HCT116 (cell line): Measurements from ENCODE around the gene EWSR1. TPM values are rescaled to one million over a fixed set of nuclear protein-coding genes. Genes with fewer than 3 reads are reported as not detected.

ENCODE experiments used
- ATAC-seq: fragments of 200-7000 bp; cut with Tn5 transposase; 2 replicates; pipeline ENCODE4 v1.9.1; 2020; ENCODE audit warnings: mild to moderate bottlenecking, moderate library complexity
- BruUV-seq: library from RNA; stranded (reverse); fragments of 400-500 nt; replicated peaks from 2 replicates; lab custom pipeline; 2021; lab: Mats Ljungman, UMichigan
- CTCF ChIA-PET: fragments of 300-600 bp; sonication (Branson Sonifier 250); formaldehyde crosslinking; loops from one replicate; lab custom pipeline; 2021; ENCODE audit warnings: antibody characterized with exemption; lab: Charles Lee
- POLR2A ChIA-PET: fragments of 300-600, 350-600 bp; sonication (Branson Sonifier 250); formaldehyde crosslinking; loops from one replicate; lab custom pipeline; 2021; ENCODE audit warnings: antibody characterized with exemption; lab: Charles Lee
- RAD21 ChIA-PET, 2 experiments: fragments of 300-600 bp; sonication (Branson Sonifier 250); formaldehyde crosslinking; loops; one replicate each; lab custom pipeline; 2023; ENCODE audit warnings: low total read pairs in 2 of 2; ENCODE audit not compliant: uncharacterized antibody in 2 of 2, unreplicated experiment in 2 of 2, low non-redundant PET in 1 of 2; lab: Charles Lee
- DNase-seq: peaks from one replicate; pipeline ENCODE4 v3.0.0-alpha.2; 2010; ENCODE audit warnings: low read depth, low spot score
- H2AFZ ChIP-seq: fragments of 200-600 bp; shearing (Covaris generic), sonication (generic); 2 replicates; pipeline ENCODE4 v1.6.1; 2017; ENCODE audit warnings: low read depth, mixed run types, mixed read lengths, antibody characterized with exemption, low read length; ENCODE audit not compliant: poor library complexity, severe bottlenecking
- H3K27ac ChIP-seq: 2 replicates; pipeline ENCODE4 v1.5.1; 2012; ENCODE audit warnings: low read depth, low read length
- H3K27me3 ChIP-seq: fragments of 200-600 bp; sonication (generic); 2 replicates; pipeline ENCODE4 v1.6.1; 2016; ENCODE audit warnings: mixed run types, low read length, mixed read lengths; ENCODE audit not compliant: insufficient read depth
- H3K36me3 ChIP-seq, 2 experiments: fragments of 200-500 bp in 1 of 2; fragments of 200-600 bp in 1 of 2; sonication (Bioruptor generic) in 1 of 2; sonication (generic) in 1 of 2; 2 replicates each; pipeline versions ENCODE4 v1.5.1 to v1.6.1; 2014 to 2016; ENCODE audit warnings: low read length in 2 of 2, inconsistent platforms in 1 of 2, mixed read lengths in 1 of 2, mixed run types in 1 of 2; ENCODE audit not compliant: insufficient read depth in 2 of 2, control insufficient read depth in 1 of 2
- H3K4me1 ChIP-seq, 2 experiments: fragments of 200-600 bp in 1 of 2; sonication (generic) in 1 of 2; 2 replicates each; pipeline versions ENCODE4 v1.5.1 to v1.6.1; 2012 to 2017; ENCODE audit warnings: low read length in 2 of 2, inconsistent platforms in 1 of 2, mild to moderate bottlenecking in 1 of 2, mixed read lengths in 1 of 2, mixed run types in 1 of 2, moderate library complexity in 1 of 2; ENCODE audit not compliant: insufficient read depth in 2 of 2, control insufficient read depth in 1 of 2
- H3K4me2 ChIP-seq: fragments of 200-600 bp; sonication (generic); 2 replicates; pipeline ENCODE4 v1.6.1; 2017; ENCODE audit warnings: mixed run types, low read length, mixed read lengths
- H3K4me3 ChIP-seq, 2 experiments: fragments of 200-600 bp in 1 of 2; sonication (generic) in 1 of 2; replicated peaks in 1 of 2; 2 replicates each; pipeline ENCODE4 v1.5.1; 2011 to 2016; ENCODE audit warnings: low read length in 2 of 2, control low read depth in 1 of 2, low read depth in 1 of 2, mild to moderate bottlenecking in 1 of 2, mixed read lengths in 1 of 2, mixed run types in 1 of 2
- H3K79me2 ChIP-seq: fragments of 200-600 bp; sonication (generic); 2 replicates; pipeline ENCODE4 v1.6.1; 2017; ENCODE audit warnings: mild to moderate bottlenecking, mixed run types, low read length, moderate library complexity, mixed read lengths; ENCODE audit not compliant: insufficient read depth
- H3K9ac ChIP-seq: fragments of 200-600 bp; sonication (generic); 2 replicates; pipeline ENCODE4 v1.6.1; 2016; ENCODE audit warnings: low read length, mixed read lengths
- H3K9me2 ChIP-seq: fragments of 200-600 bp; sonication (generic), shearing (Covaris generic); 2 replicates; pipeline ENCODE4 v1.6.1; 2017; ENCODE audit warnings: mixed run types, mild to moderate bottlenecking, moderate library complexity; ENCODE audit not compliant: insufficient read depth
- H3K9me3 ChIP-seq, 2 experiments: fragments of 200-500 bp in 1 of 2; fragments of 200-600 bp in 1 of 2; sonication (Bioruptor generic) in 1 of 2; sonication (generic) in 1 of 2; 2 replicates each; pipeline ENCODE4 v1.6.1; 2014 to 2017; ENCODE audit warnings: low read length in 2 of 2, mixed read lengths in 2 of 2, inconsistent platforms in 1 of 2, low read depth in 1 of 2, mild to moderate bottlenecking in 1 of 2, mixed run types in 1 of 2, moderate library complexity in 1 of 2; ENCODE audit not compliant: control insufficient read depth in 1 of 2, insufficient read depth in 1 of 2
- H4K20me1 ChIP-seq: fragments of 200-600 bp; sonication (generic), shearing (Covaris generic); 2 replicates; pipeline ENCODE4 v1.6.1; 2017; ENCODE audit warnings: mixed run types, mild to moderate bottlenecking, moderate library complexity; ENCODE audit not compliant: insufficient read depth
- CBX3 ChIP-seq: IDR thresholded peaks from 2 replicates; pipeline ENCODE4 v1.6.1; 2012; ENCODE audit warnings: low read depth
- CEBPB ChIP-seq: IDR thresholded peaks from 2 replicates; pipeline ENCODE4 v1.6.1; 2012; ENCODE audit warnings: low read depth
- ELF1 ChIP-seq: IDR thresholded peaks from 2 replicates; pipeline ENCODE4 v1.6.1; 2012; ENCODE audit warnings: low read depth, borderline replicate concordance
- EZH2 ChIP-seq: fragments of 200-600 bp; sonication (generic); IDR thresholded peaks from 2 replicates; pipeline ENCODE4 v1.6.1; 2017; ENCODE audit warnings: antibody characterized with exemption, mixed run types
- EZH2phosphoT487 ChIP-seq: fragments of 200-600 bp; IDR thresholded peaks from 2 replicates; pipeline ENCODE4 v1.6.1; 2018; ENCODE audit warnings: antibody characterized with exemption, borderline replicate concordance
- JUND ChIP-seq: IDR thresholded peaks from 2 replicates; pipeline ENCODE4 v1.6.1; 2012
- POLR2A ChIP-seq: IDR thresholded peaks from 2 replicates; pipeline ENCODE4 v1.7.0; 2011; ENCODE audit warnings: borderline replicate concordance; ENCODE audit not compliant: insufficient read depth, insufficient read length; ENCODE audit errors: extremely low read depth
- POLR2AphosphoS5 ChIP-seq: IDR thresholded peaks from 2 replicates; pipeline ENCODE4 v1.6.1; 2011; ENCODE audit warnings: mild to moderate bottlenecking, low read depth, low read length, moderate library complexity
- RAD21 ChIP-seq: IDR thresholded peaks from 2 replicates; pipeline ENCODE4 v1.6.1; 2012; ENCODE audit warnings: low read depth, mild to moderate bottlenecking
- SIN3A ChIP-seq: IDR thresholded peaks from 2 replicates; pipeline ENCODE4 v1.6.1; 2012; ENCODE audit warnings: low read depth
- SP1 ChIP-seq: IDR thresholded peaks from 2 replicates; pipeline ENCODE4 v1.6.1; 2012; ENCODE audit warnings: low read depth
- SRF ChIP-seq: IDR thresholded peaks from 2 replicates; pipeline ENCODE4 v1.6.1; 2012; ENCODE audit warnings: low read depth
- TCF7L2 ChIP-seq: IDR thresholded peaks from 2 replicates; pipeline ENCODE4 v1.7.0; 2011; ENCODE audit warnings: borderline replicate concordance, inconsistent platforms; ENCODE audit not compliant: insufficient read depth, insufficient read length; ENCODE audit errors: extremely low read depth
- intact Hi-C: fragments of 100-400 bp; cut with micrococcal nuclease; formaldehyde crosslinking; loops from 2 replicates; pipeline ENCODE4 v1.10.0; 2022
- total RNA-seq: library from RNA; stranded (reverse); gene quantifications from one replicate; pipeline ENCODE4 v1.2.1, GENCODE V29; 2021; ENCODE audit not compliant: unreplicated experiment
- TF ChIP-seq, protein P1 (sequence below): IDR thresholded peaks from 2 replicates; pipeline ENCODE4 v1.6.1; 2011; ENCODE audit warnings: mild to moderate bottlenecking, low read length, moderate library complexity; ENCODE audit not compliant: insufficient replicate concordance; ENCODE audit errors: extremely low read depth
- TF ChIP-seq, protein P2 (sequence below): IDR thresholded peaks from 2 replicates; pipeline ENCODE4 v1.6.1; 2012
- TF ChIP-seq, protein P3 (sequence below): IDR thresholded peaks from 2 replicates; pipeline ENCODE4 v1.6.1; 2012
- TF ChIP-seq, protein P4 (sequence below): IDR thresholded peaks from 2 replicates; pipeline ENCODE4 v1.6.1; 2012; ENCODE audit warnings: low read depth

EWSR1 gene
- total RNA-seq, 1 experiment from 2014 or later: 335 TPM

DNA sequence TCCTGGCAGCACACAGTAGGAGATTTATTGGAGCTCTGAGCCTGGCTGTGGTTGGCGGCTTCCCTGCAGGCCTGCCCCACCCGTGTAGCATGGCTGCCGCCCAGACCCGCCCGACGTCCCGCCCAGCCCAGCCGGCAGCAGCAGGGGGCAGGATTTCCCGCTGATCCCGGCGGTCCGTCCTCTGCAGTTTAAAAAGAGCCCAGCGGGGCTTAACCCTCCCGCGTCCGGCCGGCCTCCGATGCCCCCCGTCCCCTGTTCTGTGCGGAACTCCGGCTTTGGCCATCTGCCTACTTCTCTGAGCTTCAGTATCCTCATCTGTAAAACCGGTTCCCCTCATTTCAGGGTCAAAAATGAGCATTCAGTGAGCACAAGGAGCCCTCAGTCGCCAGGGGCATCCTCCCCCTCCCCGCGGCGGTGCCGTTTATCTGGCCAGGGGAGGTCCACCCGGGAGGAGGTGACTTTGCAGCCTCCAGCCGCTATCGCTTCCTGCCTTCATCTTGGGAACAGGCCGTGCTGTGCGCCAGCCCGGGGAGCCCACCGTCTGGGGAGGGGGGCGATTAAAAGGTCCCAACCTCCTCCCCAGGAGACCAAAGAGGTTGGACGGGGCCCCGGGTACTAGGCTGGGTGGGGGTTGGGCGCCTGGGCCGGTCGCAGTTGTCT, 38.2 kb downstream of the EWSR1 start, which contains the start of gene GAS2L1 (continued):
- TF ChIP-seq ELF1 (no peak), CBX3 (no peak), EZH2 (no peak), JUND (no peak), SIN3A (no peak), POLR2AphosphoS5 (peak; percentile 40), SP1 (peak; percentile 58)
- TF ChIP-seq, protein P1, sequence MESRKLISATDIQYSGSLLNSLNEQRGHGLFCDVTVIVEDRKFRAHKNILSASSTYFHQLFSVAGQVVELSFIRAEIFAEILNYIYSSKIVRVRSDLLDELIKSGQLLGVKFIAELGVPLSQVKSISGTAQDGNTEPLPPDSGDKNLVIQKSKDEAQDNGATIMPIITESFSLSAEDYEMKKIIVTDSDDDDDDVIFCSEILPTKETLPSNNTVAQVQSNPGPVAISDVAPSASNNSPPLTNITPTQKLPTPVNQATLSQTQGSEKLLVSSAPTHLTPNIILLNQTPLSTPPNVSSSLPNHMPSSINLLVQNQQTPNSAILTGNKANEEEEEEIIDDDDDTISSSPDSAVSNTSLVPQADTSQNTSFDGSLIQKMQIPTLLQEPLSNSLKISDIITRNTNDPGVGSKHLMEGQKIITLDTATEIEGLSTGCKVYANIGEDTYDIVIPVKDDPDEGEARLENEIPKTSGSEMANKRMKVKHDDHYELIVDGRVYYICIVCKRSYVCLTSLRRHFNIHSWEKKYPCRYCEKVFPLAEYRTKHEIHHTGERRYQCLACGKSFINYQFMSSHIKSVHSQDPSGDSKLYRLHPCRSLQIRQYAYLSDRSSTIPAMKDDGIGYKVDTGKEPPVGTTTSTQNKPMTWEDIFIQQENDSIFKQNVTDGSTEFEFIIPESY: no peak
- TF ChIP-seq, protein P2, sequence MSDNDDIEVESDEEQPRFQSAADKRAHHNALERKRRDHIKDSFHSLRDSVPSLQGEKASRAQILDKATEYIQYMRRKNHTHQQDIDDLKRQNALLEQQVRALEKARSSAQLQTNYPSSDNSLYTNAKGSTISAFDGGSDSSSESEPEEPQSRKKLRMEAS: peak; percentile 65
- TF ChIP-seq, protein P3, sequence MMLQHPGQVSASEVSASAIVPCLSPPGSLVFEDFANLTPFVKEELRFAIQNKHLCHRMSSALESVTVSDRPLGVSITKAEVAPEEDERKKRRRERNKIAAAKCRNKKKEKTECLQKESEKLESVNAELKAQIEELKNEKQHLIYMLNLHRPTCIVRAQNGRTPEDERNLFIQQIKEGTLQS: no peak
- TF ChIP-seq, all 23 proteins: peak for 7

DNA sequence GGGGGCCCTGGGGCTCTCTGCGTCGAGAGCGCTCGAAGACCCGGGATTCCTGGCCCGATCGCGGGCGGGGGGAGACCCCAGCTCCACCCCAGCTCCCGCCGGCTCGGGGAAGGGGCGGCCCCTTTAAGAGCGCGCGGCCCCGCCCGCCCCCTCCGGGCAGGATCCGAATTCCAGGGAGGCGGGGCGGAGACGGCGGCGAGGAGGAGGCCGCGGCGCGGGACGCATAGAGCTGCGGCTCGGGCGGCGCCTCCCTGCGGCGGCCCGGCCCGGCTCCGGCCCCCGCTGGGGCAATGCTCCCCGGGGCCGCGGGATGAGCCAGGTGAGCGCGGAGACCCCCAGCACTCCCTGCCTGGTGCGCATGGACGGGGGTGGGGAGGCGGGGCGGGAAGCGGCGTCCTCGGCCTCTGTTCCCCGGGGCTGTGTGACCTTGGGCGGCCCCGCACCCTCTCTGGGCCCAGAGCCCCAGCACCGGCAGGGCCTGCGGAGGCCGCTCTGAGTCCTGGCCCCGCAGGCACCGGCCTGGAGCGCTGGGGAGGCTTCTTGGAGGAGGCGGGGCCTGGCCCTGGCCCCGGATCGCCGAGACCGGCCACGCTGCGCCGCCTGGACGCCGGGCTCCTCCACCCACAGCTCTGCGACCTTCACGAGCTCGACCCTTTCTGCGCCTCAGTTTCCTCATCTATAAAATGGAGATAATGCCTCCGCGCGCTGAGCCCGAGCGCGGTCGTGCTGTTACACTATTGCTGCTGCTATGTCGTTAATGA, 38.9 kb downstream of the EWSR1 start:
- Histone ChIP-seq H4K20me1 (no peaks in the 10 kb centered on the region), H2AFZ (no peak overlapping the region), H3K9ac (peak overlapping the region; percentile 73), H3K27ac (peak overlapping the region; percentile 81), H3K9me2 (no peaks in the 10 kb centered on the region), H3K79me2 (peaks cover 7% of the 10 kb centered on the region; the same call in 1 of the 2 replicates), H3K4me2 (peak overlapping the region; percentile 96), H3K4me3 (peak overlapping the region; percentile 74 to 84), H3K27me3 (no peaks in the 10 kb centered on the region), H3K4me1 (peaks cover 48 to 68% of the 10 kb centered on the region in 2 experiments), H3K9me3 (no peaks in the 10 kb centered on the region), H3K36me3 (no peaks in the 10 kb centered on the region)
- ChIA-PET RAD21 (interaction anchor here in 1 of 2 experiments (0.7 kb wide), 1 partner anchor 42 kb away, joined by 3 read pairs; no protein-coding TSS in a partner anchor), CTCF (interaction anchor here (1.1 kb wide), 2 partner anchors 13 to 14 kb away, joined by 3 read pairs; no protein-coding TSS in a partner anchor), POLR2A (no interaction called here)
- no peak for DNase-seq
- no TSS peak for BruUV-seq
- intact Hi-C loops: loop anchor here (1.0 kb wide), 1 partner anchor 52 kb away; no protein-coding TSS in a partner anchor
- peak; percentile 66 for ATAC-seq
- TF ChIP-seq TCF7L2: peak; percentile 33
- TF ChIP-seq EZH2: no peak
- peak; percentile 29 for TF ChIP-seq POLR2A
- TF ChIP-seq EZH2phosphoT487: no peak
- TF ChIP-seq ELF1: no peak
- no peak for TF ChIP-seq CEBPB
- no peak for TF ChIP-seq RAD21
- TF ChIP-seq JUND: no peak
- no peak for TF ChIP-seq SRF
- TF ChIP-seq, protein P4, sequence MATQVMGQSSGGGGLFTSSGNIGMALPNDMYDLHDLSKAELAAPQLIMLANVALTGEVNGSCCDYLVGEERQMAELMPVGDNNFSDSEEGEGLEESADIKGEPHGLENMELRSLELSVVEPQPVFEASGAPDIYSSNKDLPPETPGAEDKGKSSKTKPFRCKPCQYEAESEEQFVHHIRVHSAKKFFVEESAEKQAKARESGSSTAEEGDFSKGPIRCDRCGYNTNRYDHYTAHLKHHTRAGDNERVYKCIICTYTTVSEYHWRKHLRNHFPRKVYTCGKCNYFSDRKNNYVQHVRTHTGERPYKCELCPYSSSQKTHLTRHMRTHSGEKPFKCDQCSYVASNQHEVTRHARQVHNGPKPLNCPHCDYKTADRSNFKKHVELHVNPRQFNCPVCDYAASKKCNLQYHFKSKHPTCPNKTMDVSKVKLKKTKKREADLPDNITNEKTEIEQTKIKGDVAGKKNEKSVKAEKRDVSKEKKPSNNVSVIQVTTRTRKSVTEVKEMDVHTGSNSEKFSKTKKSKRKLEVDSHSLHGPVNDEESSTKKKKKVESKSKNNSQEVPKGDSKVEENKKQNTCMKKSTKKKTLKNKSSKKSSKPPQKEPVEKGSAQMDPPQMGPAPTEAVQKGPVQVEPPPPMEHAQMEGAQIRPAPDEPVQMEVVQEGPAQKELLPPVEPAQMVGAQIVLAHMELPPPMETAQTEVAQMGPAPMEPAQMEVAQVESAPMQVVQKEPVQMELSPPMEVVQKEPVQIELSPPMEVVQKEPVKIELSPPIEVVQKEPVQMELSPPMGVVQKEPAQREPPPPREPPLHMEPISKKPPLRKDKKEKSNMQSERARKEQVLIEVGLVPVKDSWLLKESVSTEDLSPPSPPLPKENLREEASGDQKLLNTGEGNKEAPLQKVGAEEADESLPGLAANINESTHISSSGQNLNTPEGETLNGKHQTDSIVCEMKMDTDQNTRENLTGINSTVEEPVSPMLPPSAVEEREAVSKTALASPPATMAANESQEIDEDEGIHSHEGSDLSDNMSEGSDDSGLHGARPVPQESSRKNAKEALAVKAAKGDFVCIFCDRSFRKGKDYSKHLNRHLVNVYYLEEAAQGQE: no peak
